IMR-90 (cell line): ENCODE data around the gene LDLRAD3. TPM values are rescaled to one million over a fixed set of nuclear protein-coding genes. Genes with fewer than 3 reads are reported as not detected.

Experiments used
- ATAC-seq: fragments of 200-7000 bp; cut with Tn5 transposase; 2 replicates; pipeline ENCODE4 v1.9.1; 2020; ENCODE audit warnings: low read depth, mild to moderate bottlenecking, moderate library complexity
- BruUV-seq: library from RNA; stranded (reverse); fragments of 400-500 nt; replicated peaks from 2 replicates; lab custom pipeline; 2021; lab: Mats Ljungman, UMichigan
- CTCF ChIA-PET: fragments of 300-600 bp; formaldehyde crosslinking; extraction: SDS; loops from one replicate; lab custom pipeline; 2021; ENCODE audit warnings: antibody characterized with exemption; lab: Yijun Ruan, JAX
- POLR2A ChIA-PET: fragments of 300-600 bp; sonication (Branson Sonifier 250); formaldehyde crosslinking; loops from one replicate; lab custom pipeline; 2022; ENCODE audit warnings: antibody characterized with exemption; ENCODE audit not compliant: unreplicated experiment; lab: Charles Lee
- DNase-seq: peaks from one replicate; pipeline ENCODE4 v3.0.0; 2013
- H2AFZ ChIP-seq: replicated peaks from 2 replicates; pipeline ENCODE3; 2013; ENCODE audit warnings: low read length, mild to moderate bottlenecking; ENCODE audit not compliant: poor library complexity
- H2AK5ac ChIP-seq: 2 replicates; pipeline ENCODE4 v1.6.1; 2013; ENCODE audit warnings: low read depth, low read length, inconsistent platforms
- H2AK9ac ChIP-seq: replicated peaks from 2 replicates; pipeline ENCODE3; 2013; ENCODE audit warnings: mild to moderate bottlenecking, low read depth, low read length, moderate library complexity; ENCODE audit not compliant: poor library complexity
- H2BK120ac ChIP-seq: 2 replicates; pipeline ENCODE4 v1.6.1; 2013; ENCODE audit warnings: low read depth, low read length, inconsistent platforms
- H2BK15ac ChIP-seq: 3 replicates; pipeline ENCODE4 v1.6.1; 2013; ENCODE audit warnings: low read depth, low read length, inconsistent platforms
- H2BK20ac ChIP-seq: 2 replicates; pipeline ENCODE4 v1.6.1; 2013; ENCODE audit warnings: low read depth, mild to moderate bottlenecking, inconsistent platforms, low read length, moderate library complexity
- H2BK5ac ChIP-seq: 2 replicates; pipeline ENCODE4 v1.6.1; 2013; ENCODE audit warnings: mild to moderate bottlenecking, low read depth, low read length, inconsistent platforms; ENCODE audit not compliant: poor library complexity, severe bottlenecking
- H3K14ac ChIP-seq: replicated peaks from 2 replicates; pipeline ENCODE4 v1.6.1; 2013; ENCODE audit warnings: low read depth, low read length, inconsistent platforms
- H3K18ac ChIP-seq: 2 replicates; pipeline ENCODE4 v1.6.1; 2013; ENCODE audit warnings: low read depth, low read length, control low read depth
- H3K23ac ChIP-seq: 2 replicates; pipeline ENCODE4 v1.6.1; 2013; ENCODE audit warnings: low read depth, low read length, inconsistent platforms
- H3K27ac ChIP-seq: 2 replicates; pipeline ENCODE4 v1.5.1; 2013; ENCODE audit warnings: mild to moderate bottlenecking, control low read depth, low read length; ENCODE audit not compliant: insufficient read depth
- H3K27me3 ChIP-seq: 2 replicates; pipeline ENCODE4 v1.6.1; 2013; ENCODE audit warnings: low read length; ENCODE audit not compliant: control insufficient read depth, insufficient read depth
- H3K36me3 ChIP-seq: 2 replicates; pipeline ENCODE4 v1.6.1; 2013; ENCODE audit warnings: low read length, mixed read lengths; ENCODE audit not compliant: control insufficient read depth, insufficient read depth
- H3K4ac ChIP-seq: 2 replicates; pipeline ENCODE4 v1.6.1; 2013; ENCODE audit warnings: low read depth, low read length, inconsistent platforms
- H3K4me1 ChIP-seq: 2 replicates; pipeline ENCODE4 v1.6.1; 2013; ENCODE audit warnings: low read length, mixed read lengths; ENCODE audit not compliant: control insufficient read depth, insufficient read depth
- H3K4me2 ChIP-seq: 2 replicates; pipeline ENCODE4 v1.6.1; 2013; ENCODE audit warnings: low read depth, mild to moderate bottlenecking, control low read depth, low read length, moderate library complexity
- H3K4me3 ChIP-seq: 2 replicates; pipeline ENCODE4 v1.5.1; 2013; ENCODE audit warnings: low read depth, mild to moderate bottlenecking, control low read depth, low read length, moderate library complexity; ENCODE audit not compliant: insufficient read depth
- H3K56ac ChIP-seq: 2 replicates; pipeline ENCODE4 v1.6.1; 2013; ENCODE audit warnings: low read length, inconsistent platforms; ENCODE audit not compliant: insufficient read depth; ENCODE audit errors: extremely low read depth
- H3K79me1 ChIP-seq, 2 experiments: 2 replicates each; pipeline ENCODE4 v1.6.1; 2013; ENCODE audit warnings: low read length in 2 of 2, inconsistent platforms in 1 of 2, low read depth in 1 of 2
- H3K9ac ChIP-seq: 2 replicates; pipeline ENCODE4 v1.6.1; 2013; ENCODE audit warnings: low read depth, low read length, control low read depth
- H3K9me1 ChIP-seq: 2 replicates; pipeline ENCODE4 v1.6.1; 2013; ENCODE audit warnings: low read length, inconsistent platforms; ENCODE audit not compliant: insufficient read depth
- H3K9me3 ChIP-seq: 2 replicates; pipeline ENCODE4 v1.6.1; 2013; ENCODE audit warnings: low read length; ENCODE audit not compliant: control insufficient read depth, insufficient read depth
- H4K20me1 ChIP-seq: 2 replicates; pipeline ENCODE4 v1.6.1; 2013; ENCODE audit warnings: low read length, inconsistent platforms; ENCODE audit not compliant: insufficient read depth
- H4K5ac ChIP-seq: 2 replicates; pipeline ENCODE4 v1.6.1; 2013; ENCODE audit warnings: mild to moderate bottlenecking, low read depth, low read length, control low read depth
- H4K8ac ChIP-seq, 2 experiments: 2 replicates each; pipeline ENCODE4 v1.6.1; 2013; ENCODE audit warnings: low read depth in 2 of 2, low read length in 2 of 2, control low read depth in 1 of 2, inconsistent platforms in 1 of 2
- H4K91ac ChIP-seq: 2 replicates; pipeline ENCODE4 v1.6.1; 2013; ENCODE audit warnings: low read depth, low read length, inconsistent platforms; ENCODE audit not compliant: insufficient read depth
- BHLHE40 ChIP-seq: fragments of 150-350 bp; IDR thresholded peaks from 2 replicates; pipeline ENCODE4 v1.6.1; 2016; ENCODE audit warnings: mild to moderate bottlenecking, low read depth, low read length
- CEBPB ChIP-seq: IDR thresholded peaks from 2 replicates; pipeline ENCODE4 v1.6.1; 2012; ENCODE audit warnings: low read depth, low read length, improper control_type of control experiment
- CHD1 ChIP-seq: IDR thresholded peaks from 2 replicates; pipeline ENCODE4 v1.6.1; 2012; ENCODE audit warnings: low read depth, low read length, improper control_type of control experiment
- CTCF ChIP-seq: conservative IDR thresholded peaks from 2 replicates; pipeline ENCODE4 v1.5.1; 2012; ENCODE audit warnings: mild to moderate bottlenecking, low read depth, low read length, improper control_type of control experiment
- ELK1 ChIP-seq: fragments of 150-350 bp; IDR thresholded peaks from 2 replicates; pipeline ENCODE4 v1.6.1; 2016; ENCODE audit warnings: low read depth, mild to moderate bottlenecking, low read length, moderate library complexity, borderline replicate concordance
- FOS ChIP-seq: fragments of 150-350 bp; IDR thresholded peaks from 2 replicates; pipeline ENCODE4 v1.6.1; 2016; ENCODE audit warnings: low read depth, low read length
- MAFK ChIP-seq: IDR thresholded peaks from 2 replicates; pipeline ENCODE4 v1.6.1; 2012; ENCODE audit warnings: low read depth, low read length, improper control_type of control experiment
- MAZ ChIP-seq: IDR thresholded peaks from 2 replicates; pipeline ENCODE4 v1.6.1; 2012; ENCODE audit warnings: low read depth, mild to moderate bottlenecking, low read length, improper control_type of control experiment, moderate library complexity, borderline replicate concordance
- MXI1 ChIP-seq: IDR thresholded peaks from 2 replicates; pipeline ENCODE4 v1.6.1; 2012; ENCODE audit warnings: low read depth, mild to moderate bottlenecking, low read length, moderate library complexity, borderline replicate concordance
- NFE2L2 ChIP-seq: fragments of 150-350 bp; IDR thresholded peaks from 2 replicates; pipeline ENCODE4 v1.6.1; 2016; ENCODE audit warnings: low read depth, mild to moderate bottlenecking, low read length
- POLR2A ChIP-seq: IDR thresholded peaks from 2 replicates; pipeline ENCODE4 v1.6.1; 2012; ENCODE audit warnings: mild to moderate bottlenecking, low read depth, low read length
- RAD21 ChIP-seq: IDR thresholded peaks from 2 replicates; pipeline ENCODE4 v1.6.1; 2012; ENCODE audit warnings: low read length, improper control_type of control experiment
- RCOR1 ChIP-seq: IDR thresholded peaks from 2 replicates; pipeline ENCODE4 v1.6.1; 2012; ENCODE audit warnings: mild to moderate bottlenecking, low read length, improper control_type of control experiment; ENCODE audit not compliant: insufficient replicate concordance
- RFX5 ChIP-seq: IDR thresholded peaks from 2 replicates; pipeline ENCODE4 v1.8.0; 2012; ENCODE audit warnings: low read depth, mild to moderate bottlenecking, low read length, moderate library complexity
- SMC3 ChIP-seq: fragments of 150-350 bp; IDR thresholded peaks from 2 replicates; pipeline ENCODE4 v1.6.1; 2016; ENCODE audit warnings: low read depth, mild to moderate bottlenecking, antibody characterized with exemption, low read length, moderate library complexity
- USF2 ChIP-seq: fragments of 150-350 bp; IDR thresholded peaks from 2 replicates; pipeline ENCODE4 v1.6.1; 2017; ENCODE audit warnings: mild to moderate bottlenecking, antibody characterized with exemption, low read length, low read depth
- WGBS, 2 experiments: methylation state at CpG; one replicate each; pipeline versions ENCODE4 v1.1.5 to v1.1.7; 2013; ENCODE audit warnings: missing lambda C conversion rate in 2 of 2; ENCODE audit not compliant: insufficient read length in 1 of 2; ENCODE audit errors: extremely low coverage in 2 of 2; 5-methylcytosine and 5-hydroxymethylcytosine counted together
- dilution Hi-C: fragments of 300-500 bp; cut with HindIII; formaldehyde crosslinking; loops from one replicate; pipeline ENCODE4 v1.14.3; 2018; ENCODE audit warnings: low sequenced_read_pairs; ENCODE audit not compliant: unreplicated experiment
- in situ Hi-C: fragments of 300-500 bp; cut with MboI; formaldehyde crosslinking; loops from 3 replicates; pipeline ENCODE4 v1.14.3; 2019; ENCODE audit warnings: low sequenced_read_pairs, inconsistent platforms, mixed read lengths
- intact Hi-C: fragments of 100-400 bp; cut with micrococcal nuclease; formaldehyde crosslinking; loops from 2 replicates; pipeline ENCODE4 v1.10.0; 2022
- polyA plus RNA-seq, 3 experiments: library from polyadenylated mRNA; depleted of rRNA; stranded (reverse); fragments of >200 nt; gene quantifications; 2 replicates each; pipeline ENCODE4 v1.2.3, GENCODE V29; 2012; ENCODE audit warnings: low replicate concordance in 1 of 3
- total RNA-seq: library from RNA; depleted of rRNA; stranded (reverse); fragments of >200 nt; gene quantifications from 2 replicates; pipeline ENCODE4 v1.2.3, GENCODE V29; 2012

Gene LDLRAD3
- total and polyA plus RNA-seq, 2 of the 4 experiments (the other 2 are of a cell fraction): 2.7 to 6.4 TPM

GRCh38 chr11:36274414-36274813 lies 330.6 kb downstream of the LDLRAD3 start:
- H3K4me3 ChIP-seq: no peak overlapping the region
- peaks cover 30% of the 10 kb centered on the region for H3K36me3 ChIP-seq
- H2BK120ac ChIP-seq: no peak overlapping the region
- BruUV-seq: no TSS peak
- no peak overlapping the region for H3K4me2 ChIP-seq
- no peaks in the 10 kb centered on the region for H3K4me1 ChIP-seq
- ChIA-PET CTCF (interaction anchor here (1.1 to 1.4 kb wide), 2 partner anchors 15 to 452 kb away, joined by 3 read pairs; no protein-coding TSS in a partner anchor), POLR2A (no interaction called here)
- H3K79me1 ChIP-seq: no peaks in the 10 kb centered on the region
- H3K9me3 ChIP-seq: no peaks in the 10 kb centered on the region
- TF ChIP-seq CEBPB (no peak), ELK1 (no peak), MAFK (no peak), RCOR1 (no peak), FOS (no peak), SMC3 (no peak), NFE2L2 (no peak), MXI1 (no peak), USF2 (no peak), CTCF (no peak), POLR2A (no peak), RAD21 (no peak), BHLHE40 (no peak), RFX5 (no peak), CHD1 (no peak), MAZ (no peak)
- no peak overlapping the region for H3K4ac ChIP-seq
- no peak overlapping the region for H2AFZ ChIP-seq
- dilution Hi-C loops: no loop called here
- no peak for DNase-seq
- intact Hi-C loops: no loop called here
- H2BK5ac ChIP-seq: no peak overlapping the region
- no peak overlapping the region for H2BK20ac ChIP-seq
- H4K8ac ChIP-seq: no peak overlapping the region
- no peak overlapping the region for H4K91ac ChIP-seq
- no peak overlapping the region for H4K5ac ChIP-seq
- in situ Hi-C loops: no loop called here
- no peak overlapping the region for H2AK5ac ChIP-seq
- H3K18ac ChIP-seq: no peak overlapping the region
- no peaks in the 10 kb centered on the region for H4K20me1 ChIP-seq
- no peak overlapping the region for H3K23ac ChIP-seq
- no peak overlapping the region for H3K56ac ChIP-seq
- H3K14ac ChIP-seq: no peak overlapping the region
- peaks cover 5% of the 10 kb centered on the region; the same call in 1 of the 2 replicates for H3K9me1 ChIP-seq
- no peaks in the 10 kb centered on the region for H3K27me3 ChIP-seq
- H3K9ac ChIP-seq: no peak overlapping the region
- no peak overlapping the region for H2AK9ac ChIP-seq
- no peak overlapping the region for H3K27ac ChIP-seq
- WGBS, 2 experiments: 89% methylated on average over 4 of the region's 7 CpGs; no CpG with 5 or more reads in 1 of the 2 experiments
- no peak for ATAC-seq
- H2BK15ac ChIP-seq: no peak overlapping the region
